HG02852 (cell line): ENCODE data around the gene HSD3B7.
A peak's percentile ranks its signal among the peaks of the same experiment; 100 is the strongest.

Experiments used
- ATAC-seq: cut with Tn5 transposase; IDR thresholded peaks from one replicate; pipeline ENCODE4 v1.9.1; 2021; ENCODE audit warnings: mild to moderate bottlenecking, moderate library complexity; ENCODE audit not compliant: unreplicated experiment

Gene HSD3B7

DNA sequence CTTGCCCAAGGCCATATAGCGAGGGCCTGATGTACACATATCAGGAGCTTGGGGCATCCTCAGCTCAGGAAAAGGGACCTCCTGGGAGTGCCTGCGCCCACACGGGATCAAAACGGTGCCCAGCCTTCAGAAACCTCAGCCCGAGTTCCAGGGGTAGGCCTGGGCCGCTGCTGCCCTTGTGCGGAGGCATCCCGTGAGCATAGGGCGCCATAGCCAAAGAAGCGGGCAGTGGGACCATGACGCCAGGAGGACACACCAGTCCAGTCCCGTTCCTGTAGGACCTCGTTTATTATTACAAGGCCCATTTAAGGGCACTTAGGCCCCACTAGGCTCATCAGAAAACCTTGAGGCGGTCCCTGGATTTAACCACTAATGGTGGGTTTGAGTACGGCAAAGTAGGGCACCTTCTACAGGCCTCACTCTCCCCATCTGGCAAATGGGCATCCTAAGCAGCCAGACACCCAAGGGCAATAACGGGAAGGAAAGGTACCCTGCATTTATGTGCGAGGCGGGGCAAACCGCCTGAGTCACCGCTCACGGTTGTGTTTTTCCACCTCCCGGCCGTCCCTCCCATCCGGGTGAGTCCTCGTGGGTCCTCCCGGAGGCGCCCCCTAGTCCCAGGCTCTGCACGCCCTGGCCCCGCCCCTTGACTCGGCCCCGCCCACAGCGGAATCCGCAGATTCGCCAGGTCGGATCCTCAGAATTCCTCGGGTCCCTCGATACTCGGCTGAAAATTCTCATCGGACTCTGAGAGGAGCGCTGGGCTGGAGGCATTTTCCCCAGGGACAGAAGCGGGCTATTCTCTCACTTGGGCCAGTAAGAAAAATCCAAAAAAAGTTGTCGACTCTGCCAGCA is 28.2 kb upstream of the HSD3B7 start:
- peak; percentile 48 for ATAC-seq

DNA sequence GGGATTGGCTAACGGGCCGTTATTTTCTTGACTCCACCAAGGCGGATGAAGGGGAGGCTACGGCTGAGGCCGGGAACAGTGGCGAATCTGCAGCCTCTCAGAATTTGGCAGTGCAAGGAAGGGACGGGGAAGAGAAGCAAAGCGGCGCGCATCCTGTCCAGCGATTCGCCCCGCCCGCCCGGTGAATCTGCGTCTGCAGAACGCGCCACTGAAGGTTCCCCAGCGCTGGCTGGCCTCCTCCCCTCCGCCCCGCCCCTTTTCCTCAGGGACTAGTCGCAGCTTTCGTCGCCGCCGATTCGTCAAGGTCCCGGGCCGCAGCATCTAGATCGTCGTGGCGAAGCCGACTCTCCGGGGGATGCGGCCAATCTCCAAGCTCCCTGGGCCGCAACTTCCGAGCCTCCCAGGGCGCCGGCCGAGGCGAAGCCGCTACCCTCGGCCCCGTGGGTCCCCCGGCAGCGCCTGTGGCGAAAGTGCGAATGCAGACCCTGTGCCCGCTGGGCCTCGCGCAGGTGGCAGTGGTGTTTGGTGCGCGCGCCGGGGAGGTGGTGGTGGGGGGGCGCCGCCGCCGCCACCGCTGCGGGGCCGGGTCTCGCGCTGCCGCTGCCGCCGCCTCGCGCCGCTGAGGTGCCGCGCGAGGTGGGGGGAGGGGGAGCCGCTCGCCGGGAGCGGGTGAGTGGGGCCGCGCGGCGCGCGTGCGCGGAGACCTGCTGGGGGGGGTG is 27.4 kb upstream of the HSD3B7 start, which contains the start of gene SETD1A:
SETD1A (plus strand) TSS at position 299 of the 719 bp plus-strand sequence. CDS start 978 bp downstream, outside the sequence.
- ATAC-seq, result peak; percentile 75

GRCh38 chr16:30958175-30959079 is 26.6 kb upstream of the HSD3B7 start:
- peak; percentile 28 for ATAC-seq

DNA sequence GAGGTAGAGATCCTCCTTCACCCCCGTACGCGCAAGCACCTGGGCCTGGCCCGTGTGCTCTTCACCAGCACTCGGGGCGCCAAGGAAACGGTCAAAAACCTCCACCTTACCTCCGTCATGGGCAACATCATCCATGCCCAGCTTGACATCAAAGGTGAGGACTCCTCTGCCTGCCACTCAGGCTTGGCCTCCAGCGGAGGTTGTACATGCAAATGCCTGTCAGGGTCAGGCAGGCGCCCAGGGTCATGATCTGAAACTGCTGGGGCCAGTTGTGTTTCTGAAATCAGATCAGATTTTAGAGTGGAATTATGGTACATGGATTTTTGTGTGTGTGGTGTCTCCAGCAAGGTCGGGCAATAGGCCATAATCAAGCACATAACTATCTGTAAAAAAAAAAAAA is 23.6 kb upstream of the HSD3B7 start:
- ATAC-seq, result no peak

- ATAC-seq, result no peak
These were observed 21.0 kb upstream of the HSD3B7 start for GRCh38 chr16:30963925-30964511.

GRCh38 chr16:30964574-30965226 is 20.3 kb upstream of the HSD3B7 start:
- ATAC-seq, result no peak

DNA sequence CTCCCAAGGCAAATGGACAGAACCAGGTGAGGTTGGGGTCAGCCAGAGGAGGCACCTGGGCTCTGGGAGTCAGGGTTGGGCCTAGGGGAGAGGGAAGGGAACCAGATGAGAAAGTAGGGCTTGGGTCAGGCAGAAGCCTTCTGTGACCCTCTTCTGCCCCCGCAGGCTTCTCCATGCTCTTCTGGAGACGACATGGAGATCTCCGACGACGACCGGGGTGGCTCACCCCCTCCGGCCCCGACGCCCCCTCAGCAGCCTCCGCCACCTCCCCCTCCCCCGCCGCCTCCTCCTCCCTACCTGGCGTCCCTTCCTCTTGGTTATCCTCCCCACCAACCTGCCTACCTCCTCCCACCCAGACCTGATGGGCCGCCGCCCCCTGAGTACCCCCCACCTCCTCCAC is 19.6 kb upstream of the HSD3B7 start:
- ATAC-seq, result no peak

GRCh38 chr16:30966033-30966619 is 18.9 kb upstream of the HSD3B7 start:
- ATAC-seq, result no peak

- ATAC-seq, result no peak
These were observed 17.2 kb upstream of the HSD3B7 start for GRCh38 chr16:30967795-30968194.

DNA sequence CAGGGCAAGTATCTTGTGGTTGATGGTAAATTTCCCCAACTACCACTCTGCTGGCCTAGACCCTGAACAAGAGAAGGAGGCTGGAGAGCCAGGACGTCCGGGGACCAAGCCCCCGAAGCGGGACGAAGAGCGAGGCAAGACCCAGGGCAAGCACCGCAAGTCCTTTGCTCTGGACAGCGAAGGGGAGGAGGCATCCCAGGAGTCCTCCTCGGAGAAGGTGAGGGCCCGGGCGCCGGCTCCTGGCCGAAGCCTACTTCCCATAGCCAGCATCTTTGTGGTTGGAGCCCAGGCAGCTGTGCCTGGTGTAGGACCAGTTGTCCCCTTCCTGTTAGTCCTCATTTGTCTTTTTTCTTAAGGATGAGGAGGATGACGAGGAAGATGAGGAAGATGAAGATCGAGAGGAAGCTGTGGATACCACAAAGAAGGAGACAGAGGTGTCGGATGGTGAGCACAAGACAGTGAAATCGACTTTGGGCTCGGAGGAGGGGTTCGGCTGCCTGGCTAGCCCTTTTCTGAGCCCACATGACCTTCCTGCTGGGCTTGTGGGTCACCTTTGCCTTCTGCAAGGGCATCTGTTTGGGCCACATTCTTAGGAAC is 15.7 kb upstream of the HSD3B7 start:
- ATAC-seq, result no peak

DNA sequence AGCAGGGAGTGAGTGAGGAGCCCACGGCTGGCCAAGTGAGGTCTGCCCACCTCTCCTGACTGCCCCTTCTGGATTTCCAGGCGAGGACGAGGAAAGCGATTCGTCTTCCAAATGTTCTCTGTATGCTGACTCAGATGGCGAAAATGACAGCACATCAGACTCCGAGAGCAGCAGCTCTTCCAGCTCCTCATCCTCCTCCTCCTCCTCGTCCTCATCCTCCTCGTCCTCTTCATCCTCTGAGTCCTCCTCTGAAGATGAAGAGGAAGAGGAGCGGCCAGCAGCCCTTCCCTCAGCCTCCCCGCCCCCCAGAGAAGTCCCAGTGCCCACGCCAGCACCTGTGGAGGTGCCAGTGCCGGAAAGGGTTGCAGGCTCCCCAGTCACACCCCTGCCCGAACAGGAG is 13.7 kb upstream of the HSD3B7 start:
- no peak for ATAC-seq

GRCh38 chr16:30972872-30973271 is 12.1 kb upstream of the HSD3B7 start:
- ATAC-seq, result no peak

DNA sequence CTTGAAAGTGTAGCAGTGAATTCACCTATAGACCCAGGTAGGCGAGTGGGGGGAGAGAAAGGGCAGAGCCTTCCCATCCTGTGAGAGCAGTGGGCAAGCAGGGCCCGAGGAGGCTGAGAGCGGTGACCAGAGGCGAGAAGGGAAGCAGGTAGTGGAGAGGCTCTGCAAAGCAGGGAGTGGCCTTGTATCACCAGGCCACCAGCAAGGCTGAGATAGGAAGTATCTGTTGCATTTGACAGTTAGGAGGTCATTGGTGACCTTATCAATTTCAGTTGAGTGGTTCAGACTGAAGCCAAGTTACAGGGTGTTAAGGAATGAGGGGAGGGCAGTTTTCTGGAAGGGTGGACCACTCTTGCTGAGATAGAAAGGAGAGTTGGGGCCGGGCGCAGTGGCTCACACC is 10.7 kb upstream of the HSD3B7 start:
- no peak for ATAC-seq

DNA sequence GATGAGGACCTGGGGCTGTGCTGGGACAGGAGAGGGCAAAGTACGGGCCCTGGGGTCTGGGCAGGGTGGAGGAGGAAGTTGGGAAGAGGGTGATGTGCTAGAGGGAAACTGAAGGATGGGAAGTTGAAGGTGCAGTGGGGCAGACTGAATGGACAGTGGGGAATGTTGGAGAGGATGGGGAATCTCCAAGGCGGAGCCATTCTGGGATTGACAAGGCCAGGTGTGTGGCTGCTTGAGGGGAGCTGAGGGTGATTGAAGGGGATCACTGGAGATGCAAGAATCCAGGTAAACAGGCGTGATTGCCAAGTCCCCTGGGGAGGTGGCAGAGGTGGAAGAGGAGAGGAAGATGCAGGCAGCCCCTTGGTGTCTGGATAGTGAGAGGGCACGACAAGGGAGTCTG is 8.5 kb upstream of the HSD3B7 start:
- ATAC-seq, result no peak

DNA sequence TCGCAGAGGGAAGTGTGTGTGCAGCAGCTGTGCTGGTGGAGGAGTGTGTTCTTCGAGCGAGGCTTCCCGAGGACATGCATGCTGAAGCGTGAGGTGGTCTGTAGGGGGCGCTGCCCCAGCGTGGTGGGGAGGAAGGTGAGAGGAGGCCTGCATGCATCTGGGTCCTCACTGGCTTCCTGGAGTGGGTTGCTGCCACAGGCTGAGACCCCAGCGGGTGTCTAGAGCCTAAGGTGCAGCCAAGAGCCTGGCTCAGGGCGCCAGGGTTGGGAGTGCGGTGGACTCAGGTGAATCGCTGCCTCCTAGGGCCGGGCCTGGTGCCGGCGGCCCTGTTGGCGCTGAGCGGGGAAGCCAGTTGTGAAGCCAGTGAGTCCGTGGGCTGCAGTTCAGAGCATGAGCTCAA is 7.5 kb upstream of the HSD3B7 start:
- no peak for ATAC-seq

DNA sequence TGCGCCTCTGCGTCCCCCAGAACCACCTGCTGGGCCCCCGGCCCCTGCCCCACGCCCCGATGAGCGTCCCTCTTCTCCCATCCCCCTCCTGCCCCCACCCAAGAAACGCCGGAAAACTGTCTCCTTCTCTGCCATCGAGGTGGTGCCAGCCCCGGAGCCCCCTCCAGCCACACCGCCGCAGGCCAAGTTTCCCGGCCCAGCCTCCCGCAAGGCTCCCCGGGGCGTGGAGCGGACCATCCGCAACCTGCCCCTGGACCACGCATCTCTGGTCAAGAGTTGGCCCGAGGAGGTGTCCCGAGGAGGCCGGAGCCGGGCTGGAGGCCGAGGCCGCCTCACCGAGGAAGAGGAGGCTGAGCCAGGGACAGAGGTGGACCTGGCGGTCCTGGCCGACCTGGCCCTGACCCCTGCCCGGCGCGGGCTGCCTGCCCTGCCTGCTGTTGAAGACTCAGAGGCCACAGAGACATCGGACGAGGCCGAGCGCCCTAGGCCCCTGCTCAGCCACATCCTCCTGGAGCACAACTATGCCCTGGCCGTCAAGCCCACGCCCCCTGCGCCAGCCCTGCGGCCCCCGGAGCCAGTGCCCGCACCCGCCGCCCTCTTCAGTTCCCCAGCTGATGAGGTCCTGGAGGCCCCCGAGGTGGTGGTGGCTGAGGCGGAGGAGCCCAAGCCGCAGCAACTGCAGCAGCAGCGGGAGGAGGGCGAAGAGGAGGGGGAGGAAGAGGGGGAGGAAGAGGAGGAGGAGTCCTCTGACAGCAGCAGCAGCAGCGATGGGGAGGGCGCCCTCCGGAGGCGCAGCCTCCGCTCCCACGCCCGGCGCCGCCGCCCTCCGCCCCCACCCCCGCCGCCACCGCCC is 5.6 kb upstream of the HSD3B7 start:
- ATAC-seq, result no peak

- no peak for ATAC-seq
These were observed 5.0 kb upstream of the HSD3B7 start for GRCh38 chr16:30980023-30980371.

- no peak for ATAC-seq
These were observed 4.6 kb upstream of the HSD3B7 start for GRCh38 chr16:30980434-30980833.

DNA sequence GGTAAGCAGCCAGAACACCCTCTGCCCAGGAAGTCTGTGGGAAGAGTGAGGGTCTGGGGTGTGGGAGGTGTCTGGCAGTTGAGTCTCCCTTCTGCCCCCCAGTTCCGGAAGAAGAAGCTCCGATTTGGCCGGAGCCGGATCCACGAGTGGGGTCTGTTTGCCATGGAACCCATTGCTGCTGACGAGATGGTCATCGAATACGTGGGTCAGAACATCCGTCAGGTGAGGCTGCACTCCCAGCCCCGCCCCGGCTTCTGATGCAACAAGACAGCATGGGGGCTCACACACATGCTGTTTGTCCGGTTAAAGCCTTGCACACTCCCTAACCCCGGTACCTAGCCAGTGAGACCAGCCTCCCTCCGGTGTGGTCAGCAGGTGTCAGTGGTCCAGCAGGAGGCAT is 4.0 kb upstream of the HSD3B7 start:
- no peak for ATAC-seq
